GM21360 (cell line): ENCODE measurements around the gene TBX18.

Experiments
- ATAC-seq: cut with Tn5 transposase; IDR thresholded peaks from one replicate; pipeline ENCODE4 v1.9.1; 2021; ENCODE audit warnings: mild to moderate bottlenecking, moderate library complexity; ENCODE audit not compliant: unreplicated experiment

The TBX18 gene

GRCh38 chr6:84764332-84765049 lies at the start of gene TBX18:
TSS of gene TBX18 (minus strand) at chr6:84764598. CDS start at chr6:84764181, 417 bp downstream.
- peak; percentile 82 for ATAC-seq

GRCh38 chr6:84811351-84811750 lies 47.0 kb upstream of the TBX18 start:
- no peak for ATAC-seq

GRCh38 chr6:84809455-84809854 lies 45.1 kb upstream of the TBX18 start:
- ATAC-seq: no peak

GRCh38 chr6:84808491-84809061 lies 44.2 kb upstream of the TBX18 start:
- ATAC-seq: no peak

- ATAC-seq: no peak
Measured at GRCh38 chr6:84805145-84805544, 40.7 kb upstream of the TBX18 start.

- ATAC-seq: no peak
Measured at GRCh38 chr6:84804720-84805119, 40.3 kb upstream of the TBX18 start.

- no peak for ATAC-seq
Measured at GRCh38 chr6:84801250-84801649, 36.9 kb upstream of the TBX18 start.

GRCh38 chr6:84798257-84798656 lies 33.9 kb upstream of the TBX18 start:
- no peak for ATAC-seq

- ATAC-seq: no peak
Measured at GRCh38 chr6:84796343-84796742, 31.9 kb upstream of the TBX18 start.

GRCh38 chr6:84791927-84792326 lies 27.5 kb upstream of the TBX18 start:
- no peak for ATAC-seq

GRCh38 chr6:84791233-84791632 lies 26.8 kb upstream of the TBX18 start:
- no peak for ATAC-seq

GRCh38 chr6:84789170-84789569 lies 24.8 kb upstream of the TBX18 start:
- no peak for ATAC-seq

GRCh38 chr6:84788689-84789088 lies 24.3 kb upstream of the TBX18 start:
- no peak for ATAC-seq

- no peak for ATAC-seq
Measured at GRCh38 chr6:84785671-84786070, 21.3 kb upstream of the TBX18 start.

GRCh38 chr6:84779917-84780316 lies 15.5 kb upstream of the TBX18 start:
- ATAC-seq: no peak

- no peak for ATAC-seq
Measured at GRCh38 chr6:84779380-84779779, 15.0 kb upstream of the TBX18 start.

- ATAC-seq: no peak
Measured at GRCh38 chr6:84777888-84778287, 13.5 kb upstream of the TBX18 start.

- ATAC-seq: no peak
Measured at GRCh38 chr6:84776392-84776791, 12.0 kb upstream of the TBX18 start.

- ATAC-seq: no peak
Measured at GRCh38 chr6:84775751-84776150, 11.4 kb upstream of the TBX18 start.

GRCh38 chr6:84774985-84775284 lies 10.5 kb upstream of the TBX18 start:
- no peak for ATAC-seq

GRCh38 chr6:84774157-84774984 lies 10.0 kb upstream of the TBX18 start:
- ATAC-seq: peak; percentile 49
